Erythroblast (primary cell): ENCODE measurements around the gene FRMD3.

Source experiments
- GATA1 ChIP-seq: IDR thresholded peaks from 2 replicates; pipeline ENCODE4 v1.6.1; 2011; ENCODE audit warnings: low read depth, mild to moderate bottlenecking, control low read depth, low read length, moderate library complexity
- POLR2A ChIP-seq: IDR thresholded peaks from 2 replicates; pipeline ENCODE4 v1.6.1; 2011; ENCODE audit warnings: mild to moderate bottlenecking, low read length

- no peak for TF ChIP-seq POLR2A
- no peak for TF ChIP-seq GATA1
Measured at GRCh38 chr9:83434254-83434653, 103.9 kb downstream of the FRMD3 start.
